ENCODE results near the gene SLC37A1.

The SLC37A1 gene

GRCh38 chr21:42564561-42564971 is 50.9 kb downstream of the SLC37A1 start:
- DNase-seq: no peak

GRCh38 chr21:42565206-42565810 is 51.7 kb downstream of the SLC37A1 start:
- no peak for DNase-seq

- DNase-seq: no peak
Observed at GRCh38 chr21:42565886-42566523, 52.4 kb downstream of the SLC37A1 start.

- no peak for DNase-seq
Observed at GRCh38 chr21:42566524-42567213, 53.0 kb downstream of the SLC37A1 start.

- no peak for DNase-seq
Observed at GRCh38 chr21:42567214-42567555, 53.5 kb downstream of the SLC37A1 start.

- no peak for DNase-seq
Observed at GRCh38 chr21:42567861-42568260, 54.2 kb downstream of the SLC37A1 start.

GRCh38 chr21:42568376-42568775 is 54.7 kb downstream of the SLC37A1 start:
- DNase-seq: no peak

GRCh38 chr21:42568866-42569731 is 55.4 kb downstream of the SLC37A1 start:
- DNase-seq: no peak

- DNase-seq: no peak
Observed at GRCh38 chr21:42569732-42570301, 56.2 kb downstream of the SLC37A1 start.

- no peak for DNase-seq
Observed at GRCh38 chr21:42570362-42570761, 56.7 kb downstream of the SLC37A1 start.

GRCh38 chr21:42570841-42571387 is 57.3 kb downstream of the SLC37A1 start:
- no peak for DNase-seq

GRCh38 chr21:42571391-42572150 is 57.9 kb downstream of the SLC37A1 start:
- DNase-seq: no peak

- no peak for DNase-seq
Observed at GRCh38 chr21:42572906-42573495, 59.3 kb downstream of the SLC37A1 start.

GRCh38 chr21:42574234-42575027 is 60.8 kb downstream of the SLC37A1 start:
- no peak for DNase-seq

GRCh38 chr21:42575111-42575510 is 61.5 kb downstream of the SLC37A1 start:
- no peak for DNase-seq

- no peak for DNase-seq
Observed at GRCh38 chr21:42576639-42577038, 63.0 kb downstream of the SLC37A1 start.

- DNase-seq: no peak
Observed at GRCh38 chr21:42578034-42578433, 64.4 kb downstream of the SLC37A1 start.

- no peak for DNase-seq
Observed at GRCh38 chr21:42578761-42579415, 65.2 kb downstream of the SLC37A1 start.

GRCh38 chr21:42579456-42580075 is 65.9 kb downstream of the SLC37A1 start:
- no peak for DNase-seq

All from T-helper 9 cell (primary cell).